ENCODE data around the gene CCDC122. TPM values are rescaled to one million over a fixed set of nuclear protein-coding genes. Genes with fewer than 3 reads are reported as not detected.

CCDC122 gene
- total and polyA plus RNA-seq, 2 donors: 5.6 to 11.7 TPM

- Histone ChIP-seq H3K27me3 (ENCODE audit: control insufficient read depth in 2 of 2, insufficient read depth in 1 of 2, low read length in 1 of 2) (no peaks in the 10 kb centered on the region), H3K4me1 (ENCODE audit: control insufficient read depth in 2 of 2, insufficient read depth in 2 of 2, low read length in 2 of 2) (peaks cover 0 to 3% of the 10 kb centered on the region in 2 donors), H3K36me3 (ENCODE audit: control insufficient read depth in 2 of 2, insufficient read depth in 2 of 2, low read length in 1 of 2) (no peaks in the 10 kb centered on the region), H3K4me3 (ENCODE audit: low read length in 2 of 2) (no peak overlapping the region), H3K27ac (ENCODE audit: low read depth in 1 of 2, low read length in 1 of 2) (no peak overlapping the region), H3K9me3 (ENCODE audit: control insufficient read depth in 2 of 2, insufficient read depth in 1 of 2, low read length in 1 of 2) (no peaks in the 10 kb centered on the region)
- DNase-seq (ENCODE audit: low read depth in 6 of 9, low spot score in 9 of 9): no peak
Measured at GRCh38 chr13:43910856-43911255, 31.3 kb upstream of the CCDC122 start.

GRCh38 chr13:43908156-43909126, 28.9 kb upstream of the CCDC122 start:
- 51% methylated on average over 2 of the region's 2 CpGs for WGBS
- Histone ChIP-seq H3K4me3 (ENCODE audit: low read length in 2 of 2) (no peak overlapping the region), H3K27ac (ENCODE audit: low read depth in 1 of 2, low read length in 1 of 2) (no peak overlapping the region)

GRCh38 chr13:43905435-43906031, 26.0 kb upstream of the CCDC122 start:
- Histone ChIP-seq H3K9me3 (ENCODE audit: control insufficient read depth in 2 of 2, insufficient read depth in 1 of 2, low read length in 1 of 2) (no peaks in the 10 kb centered on the region), H3K36me3 (ENCODE audit: control insufficient read depth in 2 of 2, insufficient read depth in 2 of 2, low read length in 1 of 2) (no peaks in the 10 kb centered on the region), H3K4me3 (ENCODE audit: low read length in 2 of 2) (no peak overlapping the region), H3K4me1 (ENCODE audit: control insufficient read depth in 2 of 2, insufficient read depth in 2 of 2, low read length in 2 of 2) (peaks cover 0 to 3% of the 10 kb centered on the region in 2 donors), H3K27ac (ENCODE audit: low read depth in 1 of 2, low read length in 1 of 2) (no peak overlapping the region), H3K27me3 (ENCODE audit: control insufficient read depth in 2 of 2, insufficient read depth in 1 of 2, low read length in 1 of 2) (no peaks in the 10 kb centered on the region)
- 3% methylated on average over 3 of the region's 3 CpGs for WGBS
- peak; percentile 19 to 81 (median 59) for DNase-seq (ENCODE audit: low read depth in 6 of 9, low spot score in 9 of 9)

More at GRCh38 chr13:43908156-43909126, 28.9 kb upstream of the CCDC122 start:
- H3K36me3 ChIP-seq (ENCODE audit: control insufficient read depth in 2 of 2, insufficient read depth in 2 of 2, low read length in 1 of 2): no peaks in the 10 kb centered on the region
- H3K27me3 ChIP-seq (ENCODE audit: control insufficient read depth in 2 of 2, insufficient read depth in 1 of 2, low read length in 1 of 2): no peaks in the 10 kb centered on the region
- no peaks in the 10 kb centered on the region for H3K9me3 ChIP-seq (ENCODE audit: control insufficient read depth in 2 of 2, insufficient read depth in 1 of 2, low read length in 1 of 2)
- peaks cover 0 to 3% of the 10 kb centered on the region in 2 donors for H3K4me1 ChIP-seq (ENCODE audit: control insufficient read depth in 2 of 2, insufficient read depth in 2 of 2, low read length in 2 of 2)
- DNase-seq (ENCODE audit: low read depth in 6 of 9, low spot score in 9 of 9): peak; percentile 9 to 73 (median 35)

GRCh38 chr13:43895940-43896339, 16.4 kb upstream of the CCDC122 start:
- WGBS: 94% methylated on average over 2 of the region's 2 CpGs
- Histone ChIP-seq H3K27me3 (ENCODE audit: control insufficient read depth in 2 of 2, insufficient read depth in 1 of 2, low read length in 1 of 2) (no peaks in the 10 kb centered on the region), H3K36me3 (ENCODE audit: control insufficient read depth in 2 of 2, insufficient read depth in 2 of 2, low read length in 1 of 2) (no peaks in the 10 kb centered on the region), H3K4me3 (ENCODE audit: low read length in 2 of 2) (no peak overlapping the region), H3K4me1 (ENCODE audit: control insufficient read depth in 2 of 2, insufficient read depth in 2 of 2, low read length in 2 of 2) (no peaks in the 10 kb centered on the region), H3K9me3 (ENCODE audit: control insufficient read depth in 2 of 2, insufficient read depth in 1 of 2, low read length in 1 of 2) (no peaks in the 10 kb centered on the region), H3K27ac (ENCODE audit: low read depth in 1 of 2, low read length in 1 of 2) (no peak overlapping the region)
- no peak for DNase-seq (ENCODE audit: low read depth in 6 of 9, low spot score in 9 of 9)

GRCh38 chr13:43894438-43894837, 14.9 kb upstream of the CCDC122 start:
- DNase-seq (ENCODE audit: low read depth in 6 of 9, low spot score in 9 of 9): no peak
- no peak overlapping the region for H3K27ac ChIP-seq (ENCODE audit: low read depth in 1 of 2, low read length in 1 of 2)
- H3K4me3 ChIP-seq (ENCODE audit: low read length in 2 of 2): no peak overlapping the region
- H3K4me1 ChIP-seq (ENCODE audit: control insufficient read depth in 2 of 2, insufficient read depth in 2 of 2, low read length in 2 of 2): no peaks in the 10 kb centered on the region
- no peaks in the 10 kb centered on the region for H3K27me3 ChIP-seq (ENCODE audit: control insufficient read depth in 2 of 2, insufficient read depth in 1 of 2, low read length in 1 of 2)
- no peaks in the 10 kb centered on the region for H3K9me3 ChIP-seq (ENCODE audit: control insufficient read depth in 2 of 2, insufficient read depth in 1 of 2, low read length in 1 of 2)
- no peaks in the 10 kb centered on the region for H3K36me3 ChIP-seq (ENCODE audit: control insufficient read depth in 2 of 2, insufficient read depth in 2 of 2, low read length in 1 of 2)

GRCh38 chr13:43884222-43884621, 4.7 kb upstream of the CCDC122 start:
- 99% methylated on average over 1 of the region's 1 CpG for WGBS

GRCh38 chr13:43883631-43884030, 4.1 kb upstream of the CCDC122 start:
- 99% methylated on average over 3 of the region's 3 CpGs for WGBS
- no peaks in the 10 kb centered on the region for H3K36me3 ChIP-seq (ENCODE audit: control insufficient read depth in 2 of 2, insufficient read depth in 2 of 2, low read length in 1 of 2)
- H3K27ac ChIP-seq (ENCODE audit: low read depth in 1 of 2, low read length in 1 of 2): no peak overlapping the region
- H3K4me3 ChIP-seq (ENCODE audit: low read length in 2 of 2): no peak overlapping the region
- no peaks in the 10 kb centered on the region for H3K9me3 ChIP-seq (ENCODE audit: control insufficient read depth in 2 of 2, insufficient read depth in 1 of 2, low read length in 1 of 2)
- no peak for DNase-seq (ENCODE audit: low read depth in 6 of 9, low spot score in 9 of 9)
- H3K4me1 ChIP-seq (ENCODE audit: control insufficient read depth in 2 of 2, insufficient read depth in 2 of 2, low read length in 2 of 2): peaks cover 4 to 6% of the 10 kb centered on the region in 2 donors
- peaks cover 0 to 9% of the 10 kb centered on the region in 2 donors for H3K27me3 ChIP-seq (ENCODE audit: control insufficient read depth in 2 of 2, insufficient read depth in 1 of 2, low read length in 1 of 2)

More at GRCh38 chr13:43884222-43884621, 4.7 kb upstream of the CCDC122 start:
- Histone ChIP-seq H3K27ac (ENCODE audit: low read depth in 1 of 2, low read length in 1 of 2) (no peak overlapping the region), H3K4me3 (ENCODE audit: low read length in 2 of 2) (no peak overlapping the region), H3K9me3 (ENCODE audit: control insufficient read depth in 2 of 2, insufficient read depth in 1 of 2, low read length in 1 of 2) (no peaks in the 10 kb centered on the region), H3K4me1 (ENCODE audit: control insufficient read depth in 2 of 2, insufficient read depth in 2 of 2, low read length in 2 of 2) (peaks cover 2 to 4% of the 10 kb centered on the region in 2 donors), H3K27me3 (ENCODE audit: control insufficient read depth in 2 of 2, insufficient read depth in 1 of 2, low read length in 1 of 2) (peaks cover 0 to 4% of the 10 kb centered on the region in 2 donors), H3K36me3 (ENCODE audit: control insufficient read depth in 2 of 2, insufficient read depth in 2 of 2, low read length in 1 of 2) (no peaks in the 10 kb centered on the region)
- no peak for DNase-seq (ENCODE audit: low read depth in 6 of 9, low spot score in 9 of 9)

GRCh38 chr13:43881580-43881979, 2.0 kb upstream of the CCDC122 start:
- H3K4me3 ChIP-seq (ENCODE audit: low read length in 2 of 2): no peak overlapping the region
- H3K36me3 ChIP-seq (ENCODE audit: control insufficient read depth in 2 of 2, insufficient read depth in 2 of 2, low read length in 1 of 2): no peaks in the 10 kb centered on the region
- no peaks in the 10 kb centered on the region for H3K9me3 ChIP-seq (ENCODE audit: control insufficient read depth in 2 of 2, insufficient read depth in 1 of 2, low read length in 1 of 2)
- H3K27ac ChIP-seq (ENCODE audit: low read depth in 1 of 2, low read length in 1 of 2): no peak overlapping the region
- H3K27me3 ChIP-seq (ENCODE audit: control insufficient read depth in 2 of 2, insufficient read depth in 1 of 2, low read length in 1 of 2): peaks cover 0 to 9% of the 10 kb centered on the region in 2 donors
- DNase-seq (ENCODE audit: low read depth in 6 of 9, low spot score in 9 of 9): no peak
- peaks cover 7 to 8% of the 10 kb centered on the region in 2 donors for H3K4me1 ChIP-seq (ENCODE audit: control insufficient read depth in 2 of 2, insufficient read depth in 2 of 2, low read length in 2 of 2)

GRCh38 chr13:43880926-43881325, 1.4 kb upstream of the CCDC122 start:
- no peaks in the 10 kb centered on the region for H3K9me3 ChIP-seq (ENCODE audit: control insufficient read depth in 2 of 2, insufficient read depth in 1 of 2, low read length in 1 of 2)
- H3K4me1 ChIP-seq (ENCODE audit: control insufficient read depth in 2 of 2, insufficient read depth in 2 of 2, low read length in 2 of 2): peaks cover 7 to 8% of the 10 kb centered on the region in 2 donors
- no peaks in the 10 kb centered on the region for H3K36me3 ChIP-seq (ENCODE audit: control insufficient read depth in 2 of 2, insufficient read depth in 2 of 2, low read length in 1 of 2)
- peaks cover 0 to 9% of the 10 kb centered on the region in 2 donors for H3K27me3 ChIP-seq (ENCODE audit: control insufficient read depth in 2 of 2, insufficient read depth in 1 of 2, low read length in 1 of 2)
- H3K4me3 ChIP-seq (ENCODE audit: low read length in 2 of 2): no peak overlapping the region
- DNase-seq (ENCODE audit: low read depth in 6 of 9, low spot score in 9 of 9): no peak
- no peak overlapping the region for H3K27ac ChIP-seq (ENCODE audit: low read depth in 1 of 2, low read length in 1 of 2)

Measured in thymus (tissue), 11 donors.